A549 (cell line): ENCODE data around the gene ADGRA3.

Experiments used
- CHD2 ChIP-seq: fragments of 150-350 bp; IDR thresholded peaks from 2 replicates; pipeline ENCODE4 v1.6.1; 2014; ENCODE audit warnings: low read length; ENCODE audit not compliant: partially characterized antibody
- EP300 ChIP-seq, 2 experiments: fragments of >200 bp; sonication (Bioruptor Twin); formaldehyde crosslinking; IDR thresholded peaks; 2 replicates in 1 of 2; 3 replicates in 1 of 2; pipeline ENCODE4 v1.6.1; 2016 to 2017
- FOSB ChIP-seq: fragments of 250-450 bp; sonication (Bioruptor Pico); IDR thresholded peaks from 2 replicates; pipeline ENCODE4 v1.5.0; 2020; ENCODE audit warnings: mild to moderate bottlenecking, moderate library complexity
- FOSL2 ChIP-seq, 2 experiments: fragments of 450-650 bp in 1 of 2; fragments of >200 bp in 1 of 2; sonication (Bioruptor Twin) in 1 of 2; formaldehyde crosslinking; IDR thresholded peaks; 2 replicates each; pipeline versions ENCODE4 v1.5.0 to v1.6.1; 2016 to 2020; ENCODE audit warnings: mild to moderate bottlenecking in 1 of 2, moderate library complexity in 1 of 2
- HDAC2 ChIP-seq: fragments of 200-600 bp; sonication (generic); IDR thresholded peaks from 2 replicates; pipeline ENCODE4 v1.6.1; 2016
- MAZ ChIP-seq: fragments of 150-350 bp; IDR thresholded peaks from 2 replicates; pipeline ENCODE4 v1.6.1; 2014; ENCODE audit warnings: antibody characterized with exemption, low read depth, low read length, borderline replicate concordance
- NFE2L2 ChIP-seq: fragments of 150-350 bp; conservative IDR thresholded peaks from 2 replicates; pipeline ENCODE4 v1.6.1; 2014; ENCODE audit warnings: low read length
- PHF8 ChIP-seq: fragments of 200-600 bp; sonication (generic); IDR thresholded peaks from 2 replicates; pipeline ENCODE4 v1.6.1; 2016; ENCODE audit warnings: low read depth, mild to moderate bottlenecking, antibody characterized with exemption, moderate library complexity, borderline replicate concordance
- RAD21 ChIP-seq, 2 experiments: fragments of >200 bp in 1 of 2; sonication (Bioruptor Twin) in 1 of 2; formaldehyde crosslinking in 1 of 2; IDR thresholded peaks in 1 of 2; conservative IDR thresholded peaks in 1 of 2; 2 replicates in 1 of 2; 3 replicates in 1 of 2; pipeline ENCODE4 v1.6.1; 2012 to 2018; ENCODE audit warnings: inconsistent platforms in 1 of 2
- SMC3 ChIP-seq: fragments of >200 bp; sonication (Bioruptor Twin); formaldehyde crosslinking; IDR thresholded peaks from 3 replicates; pipeline ENCODE4 v1.6.1; 2018; ENCODE audit warnings: inconsistent platforms
- TF ChIP-seq, protein P1 (sequence below): IDR thresholded peaks from 2 replicates; pipeline ENCODE4 v1.6.1; 2012
- TF ChIP-seq, protein P2 (sequence below): fragments of >200 bp; sonication (Bioruptor Twin); formaldehyde crosslinking; IDR thresholded peaks from 3 replicates; pipeline ENCODE4 v1.5.1; 2016
- TF ChIP-seq, protein P3 (sequence below): fragments of 450-650 bp; IDR thresholded peaks from 2 replicates; pipeline ENCODE4 v1.6.1; 2014; ENCODE audit warnings: antibody characterized with exemption

DNA sequence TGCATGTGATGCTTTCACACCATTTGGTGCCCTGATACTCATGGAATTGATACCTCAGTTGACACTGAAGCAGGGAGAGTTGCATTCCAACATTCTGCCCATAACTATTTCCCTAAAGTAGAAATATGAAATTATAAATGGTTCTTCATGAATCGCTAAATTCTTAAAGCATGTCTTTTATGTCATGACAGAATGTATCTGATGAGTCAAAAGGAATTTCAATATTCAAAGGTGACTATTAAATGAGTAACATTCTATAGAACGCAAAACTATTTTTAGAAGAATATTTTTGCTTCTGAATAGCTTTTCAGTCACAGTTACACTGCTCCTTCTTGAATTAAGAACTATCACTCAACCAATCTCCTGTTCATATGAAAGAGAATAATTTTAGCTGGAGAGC lies 152.8 kb downstream of the ADGRA3 start:
- TF ChIP-seq, protein P1, sequence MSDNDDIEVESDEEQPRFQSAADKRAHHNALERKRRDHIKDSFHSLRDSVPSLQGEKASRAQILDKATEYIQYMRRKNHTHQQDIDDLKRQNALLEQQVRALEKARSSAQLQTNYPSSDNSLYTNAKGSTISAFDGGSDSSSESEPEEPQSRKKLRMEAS = no peak
- TF ChIP-seq, protein P2, sequence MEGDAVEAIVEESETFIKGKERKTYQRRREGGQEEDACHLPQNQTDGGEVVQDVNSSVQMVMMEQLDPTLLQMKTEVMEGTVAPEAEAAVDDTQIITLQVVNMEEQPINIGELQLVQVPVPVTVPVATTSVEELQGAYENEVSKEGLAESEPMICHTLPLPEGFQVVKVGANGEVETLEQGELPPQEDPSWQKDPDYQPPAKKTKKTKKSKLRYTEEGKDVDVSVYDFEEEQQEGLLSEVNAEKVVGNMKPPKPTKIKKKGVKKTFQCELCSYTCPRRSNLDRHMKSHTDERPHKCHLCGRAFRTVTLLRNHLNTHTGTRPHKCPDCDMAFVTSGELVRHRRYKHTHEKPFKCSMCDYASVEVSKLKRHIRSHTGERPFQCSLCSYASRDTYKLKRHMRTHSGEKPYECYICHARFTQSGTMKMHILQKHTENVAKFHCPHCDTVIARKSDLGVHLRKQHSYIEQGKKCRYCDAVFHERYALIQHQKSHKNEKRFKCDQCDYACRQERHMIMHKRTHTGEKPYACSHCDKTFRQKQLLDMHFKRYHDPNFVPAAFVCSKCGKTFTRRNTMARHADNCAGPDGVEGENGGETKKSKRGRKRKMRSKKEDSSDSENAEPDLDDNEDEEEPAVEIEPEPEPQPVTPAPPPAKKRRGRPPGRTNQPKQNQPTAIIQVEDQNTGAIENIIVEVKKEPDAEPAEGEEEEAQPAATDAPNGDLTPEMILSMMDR = no peak
- TF ChIP-seq CHD2 = no peak
- TF ChIP-seq HDAC2 = no peak
- no peak for TF ChIP-seq EP300 (IDR thresholded peaks at IDR 0.05)
- TF ChIP-seq, protein P3, sequence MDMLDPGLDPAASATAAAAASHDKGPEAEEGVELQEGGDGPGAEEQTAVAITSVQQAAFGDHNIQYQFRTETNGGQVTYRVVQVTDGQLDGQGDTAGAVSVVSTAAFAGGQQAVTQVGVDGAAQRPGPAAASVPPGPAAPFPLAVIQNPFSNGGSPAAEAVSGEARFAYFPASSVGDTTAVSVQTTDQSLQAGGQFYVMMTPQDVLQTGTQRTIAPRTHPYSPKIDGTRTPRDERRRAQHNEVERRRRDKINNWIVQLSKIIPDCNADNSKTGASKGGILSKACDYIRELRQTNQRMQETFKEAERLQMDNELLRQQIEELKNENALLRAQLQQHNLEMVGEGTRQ = no peak
- TF ChIP-seq FOSB (CRISPR knock-in tag) = no peak
- TF ChIP-seq SMC3 = no peak
- no peak for TF ChIP-seq FOSL2 (IDR thresholded peaks at IDR 0.05)
- no peak for TF ChIP-seq FOSL2 (CRISPR knock-in tag; IDR thresholded peaks at IDR 0.05)
- no peak for TF ChIP-seq MAZ
- no peak for TF ChIP-seq NFE2L2
- TF ChIP-seq PHF8 = no peak
- TF ChIP-seq RAD21 (conservative IDR thresholded peaks at IDR 0.05 in 1 of 2, IDR thresholded peaks at IDR 0.05 in 1 of 2) = no peak
